OCI-LY7 (cell line): ENCODE results near the gene IQSEC2.

ENCODE experiments used
- EZH2phosphoT487 ChIP-seq: fragments of 200-600 bp; sonication (generic); IDR thresholded peaks from 2 replicates; pipeline ENCODE4 v1.6.1; 2018; ENCODE audit warnings: low read depth, borderline replicate concordance, mild to moderate bottlenecking, mixed run types, antibody characterized with exemption, low read length, moderate library complexity, mixed read lengths
- TF ChIP-seq, protein P1 (sequence below): fragments of 200-600 bp; sonication (generic); conservative IDR thresholded peaks from 2 replicates; pipeline ENCODE4 v1.5.1; 2014; ENCODE audit warnings: mild to moderate bottlenecking, antibody characterized with exemption, low read length, moderate library complexity, mixed read lengths

DNA sequence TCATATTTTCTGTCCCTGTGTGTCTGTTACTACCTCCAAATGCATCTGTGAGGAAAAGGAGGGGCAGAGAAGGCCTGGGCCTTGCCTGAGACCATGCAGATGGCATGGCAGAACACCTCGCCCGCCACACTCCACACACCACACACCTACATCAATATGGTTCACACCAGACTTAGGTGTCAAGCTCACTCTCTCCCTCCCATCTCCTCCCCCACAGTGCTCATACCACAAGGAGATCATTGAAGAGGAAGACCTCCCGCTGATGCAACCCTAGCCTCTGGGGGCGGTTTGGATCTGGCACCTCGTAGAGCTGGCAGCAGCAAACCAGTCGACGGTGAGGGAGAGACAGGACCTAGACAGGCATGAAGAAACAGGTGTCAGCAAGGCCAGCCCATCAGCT lies 39.8 kb downstream of the IQSEC2 start:
- TF ChIP-seq, protein P1, sequence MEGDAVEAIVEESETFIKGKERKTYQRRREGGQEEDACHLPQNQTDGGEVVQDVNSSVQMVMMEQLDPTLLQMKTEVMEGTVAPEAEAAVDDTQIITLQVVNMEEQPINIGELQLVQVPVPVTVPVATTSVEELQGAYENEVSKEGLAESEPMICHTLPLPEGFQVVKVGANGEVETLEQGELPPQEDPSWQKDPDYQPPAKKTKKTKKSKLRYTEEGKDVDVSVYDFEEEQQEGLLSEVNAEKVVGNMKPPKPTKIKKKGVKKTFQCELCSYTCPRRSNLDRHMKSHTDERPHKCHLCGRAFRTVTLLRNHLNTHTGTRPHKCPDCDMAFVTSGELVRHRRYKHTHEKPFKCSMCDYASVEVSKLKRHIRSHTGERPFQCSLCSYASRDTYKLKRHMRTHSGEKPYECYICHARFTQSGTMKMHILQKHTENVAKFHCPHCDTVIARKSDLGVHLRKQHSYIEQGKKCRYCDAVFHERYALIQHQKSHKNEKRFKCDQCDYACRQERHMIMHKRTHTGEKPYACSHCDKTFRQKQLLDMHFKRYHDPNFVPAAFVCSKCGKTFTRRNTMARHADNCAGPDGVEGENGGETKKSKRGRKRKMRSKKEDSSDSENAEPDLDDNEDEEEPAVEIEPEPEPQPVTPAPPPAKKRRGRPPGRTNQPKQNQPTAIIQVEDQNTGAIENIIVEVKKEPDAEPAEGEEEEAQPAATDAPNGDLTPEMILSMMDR = no peak
- no peak for TF ChIP-seq EZH2phosphoT487
